Loucy (cell line): ENCODE results near the gene NTSR2.

Experiments used
- H2AFZ ChIP-seq: fragments of 200-600 bp; sonication (generic); 2 replicates; pipeline ENCODE4 v1.6.0; 2016; ENCODE audit warnings: antibody characterized with exemption, mild to moderate bottlenecking, low read length, moderate library complexity
- H3F3A ChIP-seq: fragments of 200-600 bp; 2 replicates; pipeline ENCODE4 v1.6.0; 2016; ENCODE audit warnings: antibody characterized with exemption, low read depth, mild to moderate bottlenecking
- H3K27me3 ChIP-seq: fragments of 200-600 bp; sonication (generic); 2 replicates; pipeline ENCODE4 v1.6.1; 2014; ENCODE audit warnings: low read length, mild to moderate bottlenecking; ENCODE audit not compliant: insufficient read depth, poor library complexity, severe bottlenecking
- H3K36me3 ChIP-seq: fragments of 200-600 bp; sonication (generic); 2 replicates; pipeline ENCODE4 v1.6.1; 2016; ENCODE audit warnings: low read length; ENCODE audit not compliant: insufficient read depth
- H3K4me1 ChIP-seq: fragments of 200-600 bp; sonication (generic); 2 replicates; pipeline ENCODE4 v1.5.1; 2014; ENCODE audit warnings: low read length, mild to moderate bottlenecking; ENCODE audit not compliant: insufficient read depth, poor library complexity, severe bottlenecking
- H3K4me2 ChIP-seq: fragments of 200-600 bp; sonication (generic); 2 replicates; pipeline ENCODE4 v1.6.0; 2014; ENCODE audit warnings: antibody characterized with exemption, low read length, low read depth, mild to moderate bottlenecking; ENCODE audit not compliant: poor library complexity, severe bottlenecking
- H3K4me3 ChIP-seq: fragments of 200-600 bp; sonication (generic); 2 replicates; pipeline ENCODE4 v1.5.1; 2014; ENCODE audit warnings: low read length, mild to moderate bottlenecking, mixed read lengths; ENCODE audit not compliant: poor library complexity, severe bottlenecking
- H3K79me2 ChIP-seq: fragments of 200-600 bp; sonication (generic); 2 replicates; pipeline ENCODE4 v1.6.1; 2014; ENCODE audit warnings: low read length; ENCODE audit not compliant: insufficient read depth
- H3K9ac ChIP-seq: fragments of 200-600 bp; sonication (generic); 2 replicates; pipeline ENCODE4 v1.6.0; 2014; ENCODE audit warnings: mild to moderate bottlenecking, low read depth, low read length, moderate library complexity; ENCODE audit not compliant: poor library complexity, severe bottlenecking
- H3K9me2 ChIP-seq: fragments of 200-600 bp; sonication (generic); replicated peaks from 2 replicates; pipeline ENCODE4 v1.6.1; 2016; ENCODE audit warnings: low read depth, low read length, mixed read lengths
- H3K9me3 ChIP-seq: fragments of 200-600 bp; sonication (generic); 2 replicates; pipeline ENCODE4 v1.6.1; 2014; ENCODE audit warnings: mild to moderate bottlenecking, antibody characterized with exemption, low read length, low read depth; ENCODE audit not compliant: insufficient read depth
- H4K20me1 ChIP-seq: fragments of 200-600 bp; sonication (generic); 2 replicates; pipeline ENCODE4 v1.6.0; 2014; ENCODE audit warnings: antibody characterized with exemption, low read length, mild to moderate bottlenecking; ENCODE audit not compliant: insufficient read depth, poor library complexity, severe bottlenecking
- EZH2phosphoT487 ChIP-seq: fragments of 200-600 bp; IDR thresholded peaks from 2 replicates; pipeline ENCODE4 v1.6.1; 2018; ENCODE audit warnings: antibody characterized with exemption, mild to moderate bottlenecking, moderate library complexity, borderline replicate concordance
- TF ChIP-seq, protein P1 (sequence below): fragments of 200-600 bp; sonication (generic); conservative IDR thresholded peaks from 2 replicates; pipeline ENCODE4 v1.5.1; 2014; ENCODE audit warnings: mild to moderate bottlenecking, antibody characterized with exemption, low read length

Gene NTSR2

DNA sequence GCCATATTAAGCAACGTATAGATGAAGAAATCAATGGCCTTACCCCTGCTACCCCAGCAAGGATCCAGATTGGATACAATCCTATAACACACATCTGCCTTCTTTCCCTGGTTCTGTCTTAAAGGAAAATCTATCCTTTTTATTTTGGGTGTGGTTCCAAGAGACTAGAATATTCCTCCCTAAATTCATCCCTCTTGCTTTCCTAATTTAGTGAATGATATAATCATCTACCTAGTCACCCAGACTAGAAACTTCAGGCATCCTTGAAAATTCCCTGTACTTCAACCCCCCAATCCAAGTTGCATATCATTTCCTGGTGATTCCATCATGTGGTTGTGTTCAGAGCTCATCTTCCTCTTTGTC lies 41.3 kb upstream of the NTSR2 start:
- no peaks in the 10 kb centered on the region for H3K27me3 ChIP-seq
- H3K9me3 ChIP-seq: no peaks in the 10 kb centered on the region
- no peak overlapping the region for H3K9ac ChIP-seq
- no peaks in the 10 kb centered on the region for H4K20me1 ChIP-seq
- no peaks in the 10 kb centered on the region for H3K79me2 ChIP-seq
- H3K4me1 ChIP-seq: peaks cover 8% of the 10 kb centered on the region
- no peak overlapping the region for H3K4me3 ChIP-seq
- H3K4me2 ChIP-seq: no peak overlapping the region
- no peak overlapping the region for H2AFZ ChIP-seq
- H3K36me3 ChIP-seq: no peaks in the 10 kb centered on the region
- no peaks in the 10 kb centered on the region for H3K9me2 ChIP-seq
- TF ChIP-seq, protein P1, sequence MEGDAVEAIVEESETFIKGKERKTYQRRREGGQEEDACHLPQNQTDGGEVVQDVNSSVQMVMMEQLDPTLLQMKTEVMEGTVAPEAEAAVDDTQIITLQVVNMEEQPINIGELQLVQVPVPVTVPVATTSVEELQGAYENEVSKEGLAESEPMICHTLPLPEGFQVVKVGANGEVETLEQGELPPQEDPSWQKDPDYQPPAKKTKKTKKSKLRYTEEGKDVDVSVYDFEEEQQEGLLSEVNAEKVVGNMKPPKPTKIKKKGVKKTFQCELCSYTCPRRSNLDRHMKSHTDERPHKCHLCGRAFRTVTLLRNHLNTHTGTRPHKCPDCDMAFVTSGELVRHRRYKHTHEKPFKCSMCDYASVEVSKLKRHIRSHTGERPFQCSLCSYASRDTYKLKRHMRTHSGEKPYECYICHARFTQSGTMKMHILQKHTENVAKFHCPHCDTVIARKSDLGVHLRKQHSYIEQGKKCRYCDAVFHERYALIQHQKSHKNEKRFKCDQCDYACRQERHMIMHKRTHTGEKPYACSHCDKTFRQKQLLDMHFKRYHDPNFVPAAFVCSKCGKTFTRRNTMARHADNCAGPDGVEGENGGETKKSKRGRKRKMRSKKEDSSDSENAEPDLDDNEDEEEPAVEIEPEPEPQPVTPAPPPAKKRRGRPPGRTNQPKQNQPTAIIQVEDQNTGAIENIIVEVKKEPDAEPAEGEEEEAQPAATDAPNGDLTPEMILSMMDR: no peak
- no peak for TF ChIP-seq EZH2phosphoT487
- no peaks in the 10 kb centered on the region for H3F3A ChIP-seq

DNA sequence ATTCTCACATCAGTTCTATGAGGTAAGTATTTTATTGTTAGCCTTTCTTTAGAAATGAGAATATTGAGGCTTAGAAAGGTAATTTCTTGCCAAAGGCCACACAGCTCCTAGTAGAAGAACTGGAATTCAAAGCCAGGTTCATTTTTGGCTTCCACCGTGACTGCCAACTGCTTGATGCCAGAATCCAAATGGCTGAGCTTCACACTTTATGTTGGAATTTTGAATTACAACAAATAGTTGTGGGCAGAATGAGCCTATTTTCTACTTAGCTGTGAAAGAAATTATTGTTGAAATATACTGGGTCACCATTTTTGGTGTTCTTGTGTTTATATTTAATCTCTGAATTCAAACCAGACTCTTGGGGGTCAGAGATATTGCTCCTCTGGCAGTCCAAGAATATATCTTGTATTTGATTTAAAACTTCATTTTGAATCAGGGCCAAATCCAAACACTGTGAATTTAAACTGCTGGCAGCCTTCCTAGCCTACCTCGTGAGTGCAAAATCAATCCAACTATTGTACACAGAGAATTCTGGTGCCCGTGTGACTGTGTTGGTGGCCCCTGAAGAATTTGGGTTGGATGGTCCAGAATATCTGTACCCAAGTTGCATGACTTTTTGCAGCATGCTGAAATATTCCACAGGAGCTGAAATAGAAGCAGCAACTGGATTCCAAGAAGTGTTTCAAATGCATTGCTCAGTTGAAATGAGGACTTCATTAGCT lies 40.8 kb upstream of the NTSR2 start:
- H3K9me3 ChIP-seq: no peaks in the 10 kb centered on the region

DNA sequence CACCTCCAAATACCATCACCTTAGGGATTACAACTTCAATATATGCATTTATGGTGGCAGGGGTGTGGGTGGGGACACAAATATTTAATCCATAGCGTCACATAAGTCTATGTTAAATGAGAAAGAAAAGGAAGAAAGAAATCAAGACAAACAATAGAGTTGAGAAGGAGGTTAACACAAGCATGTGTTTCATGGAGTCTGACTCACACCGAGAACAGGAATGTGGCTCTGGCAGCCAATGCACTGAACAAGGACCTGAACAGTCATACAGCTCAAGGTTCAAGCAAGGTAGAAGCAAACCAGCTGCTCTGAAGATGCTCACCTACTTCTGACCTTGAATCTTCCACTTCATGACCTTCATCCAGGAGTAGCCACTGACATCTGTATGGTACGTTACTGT lies 40.2 kb upstream of the NTSR2 start:
- Histone ChIP-seq H3K4me3 (no peak overlapping the region), H3K27me3 (no peaks in the 10 kb centered on the region), H3K9me3 (no peaks in the 10 kb centered on the region), H3K9ac (no peak overlapping the region), H3K9me2 (no peaks in the 10 kb centered on the region), H3K4me1 (peaks cover 18% of the 10 kb centered on the region), H3F3A (no peaks in the 10 kb centered on the region), H3K79me2 (no peaks in the 10 kb centered on the region), H2AFZ (no peak overlapping the region), H3K4me2 (no peak overlapping the region), H4K20me1 (no peaks in the 10 kb centered on the region), H3K36me3 (no peaks in the 10 kb centered on the region)
- TF ChIP-seq, protein P1: no peak
- no peak for TF ChIP-seq EZH2phosphoT487

More for the DNA sequence above, 40.8 kb upstream of the NTSR2 start:
- Histone ChIP-seq H3F3A (no peaks in the 10 kb centered on the region), H3K4me2 (no peak overlapping the region), H3K79me2 (no peaks in the 10 kb centered on the region), H3K9me2 (no peaks in the 10 kb centered on the region), H3K4me1 (peaks cover 13% of the 10 kb centered on the region), H2AFZ (no peak overlapping the region), H4K20me1 (no peaks in the 10 kb centered on the region), H3K9ac (no peak overlapping the region), H3K36me3 (no peaks in the 10 kb centered on the region), H3K27me3 (no peaks in the 10 kb centered on the region), H3K4me3 (no peak overlapping the region)
- TF ChIP-seq EZH2phosphoT487: no peak
- TF ChIP-seq, protein P1: no peak
